BE2C (cell line): ENCODE data around the gene OSBP.

ENCODE experiments used
- DNase-seq: peaks from one replicate; pipeline ENCODE4 v3.0.0-alpha.2; 2020
- H3K27me3 ChIP-seq: fragments of 250-450 bp; sonication (Bioruptor Pico); 2 replicates; pipeline ENCODE4 v1.5.1; 2020; ENCODE audit warnings: mild to moderate bottlenecking
- H3K36me3 ChIP-seq: fragments of 250-450 bp; sonication (Bioruptor Pico); 2 replicates; pipeline ENCODE4 v1.5.1; 2020; ENCODE audit warnings: mild to moderate bottlenecking
- H3K4me1 ChIP-seq: fragments of 250-450 bp; sonication (Bioruptor Pico); 2 replicates; pipeline ENCODE4 v1.5.1; 2020
- H3K4me3 ChIP-seq: 2 replicates; pipeline ENCODE4 v1.5.1; 2011; ENCODE audit warnings: low read depth, low read length
- H3K9me3 ChIP-seq: fragments of 250-450 bp; sonication (Bioruptor Pico); 2 replicates; pipeline ENCODE4 v1.5.1; 2020
- TF ChIP-seq, protein P1 (sequence below): IDR thresholded peaks from 2 replicates; pipeline ENCODE4 v1.5.1; 2012; ENCODE audit warnings: mild to moderate bottlenecking, low read depth, low read length

Gene OSBP

DNA sequence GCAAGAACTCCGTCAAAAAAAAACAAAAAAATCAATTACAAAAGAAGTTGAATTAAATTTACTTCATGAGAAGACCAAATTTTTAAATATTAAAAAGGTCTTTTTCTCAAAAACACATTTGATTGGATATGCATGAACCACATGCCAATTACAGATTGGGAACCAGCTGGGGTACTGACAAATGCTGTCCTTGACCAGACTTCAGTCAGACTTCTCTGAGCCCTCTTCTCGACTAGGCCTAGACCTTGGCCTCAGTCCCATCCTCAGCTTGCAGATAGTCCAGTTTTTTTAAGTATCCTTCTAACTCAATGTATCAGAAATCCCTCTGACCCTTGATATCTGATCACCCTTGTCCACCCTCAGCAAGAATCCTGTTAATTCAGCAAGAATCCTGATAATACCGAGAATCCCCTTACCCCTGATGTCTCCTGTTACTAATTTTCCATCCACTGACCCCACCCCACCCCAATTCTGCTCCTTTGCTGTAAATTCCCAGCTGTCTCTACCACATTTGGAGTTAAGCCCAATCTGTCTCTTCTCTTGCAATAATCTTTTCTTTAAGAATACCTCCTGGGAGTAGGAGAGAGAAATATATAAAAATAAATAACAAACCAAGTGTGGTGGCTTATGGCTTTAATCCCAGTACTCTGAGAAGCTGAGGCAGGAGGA lies 73.3 kb downstream of the OSBP start:
- Histone ChIP-seq H3K27me3 (no peaks in the 10 kb centered on the region), H3K36me3 (no peaks in the 10 kb centered on the region), H3K4me1 (no peaks in the 10 kb centered on the region), H3K9me3 (no peaks in the 10 kb centered on the region), H3K4me3 (no peak overlapping the region)
- TF ChIP-seq, protein P1, sequence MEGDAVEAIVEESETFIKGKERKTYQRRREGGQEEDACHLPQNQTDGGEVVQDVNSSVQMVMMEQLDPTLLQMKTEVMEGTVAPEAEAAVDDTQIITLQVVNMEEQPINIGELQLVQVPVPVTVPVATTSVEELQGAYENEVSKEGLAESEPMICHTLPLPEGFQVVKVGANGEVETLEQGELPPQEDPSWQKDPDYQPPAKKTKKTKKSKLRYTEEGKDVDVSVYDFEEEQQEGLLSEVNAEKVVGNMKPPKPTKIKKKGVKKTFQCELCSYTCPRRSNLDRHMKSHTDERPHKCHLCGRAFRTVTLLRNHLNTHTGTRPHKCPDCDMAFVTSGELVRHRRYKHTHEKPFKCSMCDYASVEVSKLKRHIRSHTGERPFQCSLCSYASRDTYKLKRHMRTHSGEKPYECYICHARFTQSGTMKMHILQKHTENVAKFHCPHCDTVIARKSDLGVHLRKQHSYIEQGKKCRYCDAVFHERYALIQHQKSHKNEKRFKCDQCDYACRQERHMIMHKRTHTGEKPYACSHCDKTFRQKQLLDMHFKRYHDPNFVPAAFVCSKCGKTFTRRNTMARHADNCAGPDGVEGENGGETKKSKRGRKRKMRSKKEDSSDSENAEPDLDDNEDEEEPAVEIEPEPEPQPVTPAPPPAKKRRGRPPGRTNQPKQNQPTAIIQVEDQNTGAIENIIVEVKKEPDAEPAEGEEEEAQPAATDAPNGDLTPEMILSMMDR: no peak
- DNase-seq: no peak

DNA sequence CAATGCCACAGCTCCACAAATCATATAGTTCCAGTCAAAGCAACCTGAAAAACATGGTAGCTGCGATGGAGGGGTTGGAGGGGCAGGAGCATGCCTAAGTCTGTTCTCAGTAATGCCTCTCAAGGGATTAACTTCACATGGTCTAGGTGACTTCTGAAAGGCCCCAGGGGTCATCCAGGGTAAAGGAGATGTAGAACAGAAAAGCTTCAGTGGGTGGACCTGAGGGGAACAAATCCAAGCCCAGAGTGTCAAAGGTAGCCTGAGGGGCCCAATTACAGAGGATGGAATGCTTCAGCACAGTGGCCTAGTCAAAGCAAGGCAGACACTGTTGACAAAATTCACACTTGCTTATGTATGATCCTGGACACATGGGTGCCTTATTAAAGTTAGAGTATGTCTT lies 80.9 kb downstream of the OSBP start:
- no peak overlapping the region for H3K4me3 ChIP-seq
- H3K36me3 ChIP-seq: no peaks in the 10 kb centered on the region
- TF ChIP-seq, protein P1: no peak
- no peaks in the 10 kb centered on the region for H3K27me3 ChIP-seq
- DNase-seq: no peak
- H3K9me3 ChIP-seq: no peaks in the 10 kb centered on the region
- no peaks in the 10 kb centered on the region for H3K4me1 ChIP-seq

DNA sequence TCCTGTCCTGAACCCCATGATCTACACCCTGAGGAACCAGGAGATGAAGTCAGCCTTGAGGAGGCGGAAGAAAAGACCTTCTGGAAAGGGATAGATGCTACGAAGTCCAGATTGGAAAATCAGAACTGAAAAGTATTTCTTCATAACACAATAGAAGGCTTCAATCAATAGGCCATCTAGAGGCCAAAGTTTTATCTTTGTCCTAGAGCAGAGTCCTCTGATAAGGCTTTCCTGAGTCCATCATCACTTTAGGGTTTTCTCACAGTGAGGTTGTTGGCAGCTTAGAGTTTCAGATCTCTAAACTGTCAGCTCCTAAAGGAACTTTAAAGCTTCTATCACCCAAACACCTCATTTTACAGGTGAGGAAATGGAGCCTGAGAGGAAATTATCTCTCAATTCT lies 83.0 kb downstream of the OSBP start:
- no peaks in the 10 kb centered on the region for H3K36me3 ChIP-seq
- H3K4me3 ChIP-seq: no peak overlapping the region
- H3K4me1 ChIP-seq: no peaks in the 10 kb centered on the region
- no peak for DNase-seq
- no peaks in the 10 kb centered on the region for H3K9me3 ChIP-seq
- no peaks in the 10 kb centered on the region for H3K27me3 ChIP-seq
- TF ChIP-seq, protein P1: no peak

DNA sequence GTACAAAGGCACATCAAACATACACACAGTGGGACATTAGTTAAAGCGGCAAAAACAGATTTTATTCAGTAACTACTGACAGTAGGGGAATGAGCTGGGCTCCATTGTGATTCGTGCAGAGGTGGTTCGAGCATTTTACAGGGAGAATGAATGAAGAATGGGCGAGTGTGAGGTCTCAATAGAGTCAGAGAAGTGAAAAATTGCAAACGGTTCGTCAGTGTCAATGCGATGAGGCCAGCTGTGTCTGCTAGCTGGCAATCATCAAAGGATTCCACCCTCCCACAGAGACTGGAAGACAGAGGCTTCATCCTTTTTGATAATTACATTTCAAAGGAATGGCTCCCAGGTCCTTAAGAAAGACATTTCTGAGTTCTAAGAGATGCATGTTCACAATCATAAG lies 86.9 kb downstream of the OSBP start:
- H3K36me3 ChIP-seq: no peaks in the 10 kb centered on the region
- DNase-seq: no peak
- TF ChIP-seq, protein P1: no peak
- H3K27me3 ChIP-seq: no peaks in the 10 kb centered on the region
- no peak overlapping the region for H3K4me3 ChIP-seq
- no peaks in the 10 kb centered on the region for H3K4me1 ChIP-seq
- H3K9me3 ChIP-seq: no peaks in the 10 kb centered on the region
